ENCODE results near the gene ARHGEF26.

The ARHGEF26 gene

GRCh38 chr3:154121701-154122551 is 736 bp downstream of the ARHGEF26 start:
- peak; percentile 31 for DNase-seq

- DNase-seq, result no peak
Observed at GRCh38 chr3:154122552-154122911, 1.3 kb downstream of the ARHGEF26 start.

- DNase-seq, result no peak
Observed at GRCh38 chr3:154122912-154123559, 1.8 kb downstream of the ARHGEF26 start.

GRCh38 chr3:154123906-154124305 is 2.7 kb downstream of the ARHGEF26 start:
- no peak for DNase-seq

GRCh38 chr3:154125378-154126030 is 4.3 kb downstream of the ARHGEF26 start:
- DNase-seq, result no peak

- DNase-seq, result no peak
Observed at GRCh38 chr3:154126651-154127050, 5.5 kb downstream of the ARHGEF26 start.

GRCh38 chr3:154129625-154130024 is 8.4 kb downstream of the ARHGEF26 start:
- DNase-seq, result no peak

- DNase-seq, result no peak
Observed at GRCh38 chr3:154130540-154130939, 9.3 kb downstream of the ARHGEF26 start.

GRCh38 chr3:154131830-154132229 is 10.6 kb downstream of the ARHGEF26 start:
- no peak for DNase-seq

- no peak for DNase-seq
Observed at GRCh38 chr3:154132777-154133375, 11.7 kb downstream of the ARHGEF26 start.

- no peak for DNase-seq
Observed at GRCh38 chr3:154135511-154136173, 14.5 kb downstream of the ARHGEF26 start.

- no peak for DNase-seq
Observed at GRCh38 chr3:154137036-154137435, 15.8 kb downstream of the ARHGEF26 start.

- no peak for DNase-seq
Observed at GRCh38 chr3:154139996-154140436, 18.8 kb downstream of the ARHGEF26 start.

GRCh38 chr3:154142608-154143007 is 21.4 kb downstream of the ARHGEF26 start:
- DNase-seq, result no peak

- DNase-seq, result no peak
Observed at GRCh38 chr3:154143873-154144272, 22.7 kb downstream of the ARHGEF26 start.

GRCh38 chr3:154144825-154145465 is 23.8 kb downstream of the ARHGEF26 start:
- no peak for DNase-seq

GRCh38 chr3:154148541-154148940 is 27.4 kb downstream of the ARHGEF26 start:
- DNase-seq, result no peak

GRCh38 chr3:154149286-154149685 is 28.1 kb downstream of the ARHGEF26 start:
- no peak for DNase-seq

- no peak for DNase-seq
Observed at GRCh38 chr3:154151969-154152368, 30.8 kb downstream of the ARHGEF26 start.

- DNase-seq, result no peak
Observed at GRCh38 chr3:154152741-154153140, 31.6 kb downstream of the ARHGEF26 start.

GRCh38 chr3:154156530-154156929 is 35.3 kb downstream of the ARHGEF26 start:
- no peak for DNase-seq

GRCh38 chr3:154161806-154162205 is 40.6 kb downstream of the ARHGEF26 start:
- no peak for DNase-seq

Data from activated CD4-positive, CD25-positive, alpha-beta regulatory T cell treated with anti-CD3 and anti-CD28 coated beads, Interleukin-2, amount 50 U/mL, for 72 hours (primary cell).